Activated B cell treated with CpG ODN at 0.5 μM for 24 hours (primary cell): ENCODE measurements around the gene LAPTM5. TPM values are rescaled to one million over a fixed set of nuclear protein-coding genes. Genes with fewer than 3 reads are reported as not detected.

ENCODE experiments used
- ATAC-seq: fragments of 200-7000 bp; cut with Tn5 transposase; one replicate; pipeline ENCODE4 v1.10.0; 2021; ENCODE audit warnings: low read depth, mild to moderate bottlenecking, moderate library complexity
- CTCF ChIA-PET: fragments of 350-600 bp; sonication (Branson Sonifier 250); formaldehyde crosslinking; loops from one replicate; lab custom pipeline; 2021; ENCODE audit warnings: antibody characterized with exemption; lab: Charles Lee
- POLR2A ChIA-PET: fragments of 350-600 bp; sonication (Branson Sonifier 250); formaldehyde crosslinking; loops from one replicate; lab custom pipeline; 2021; ENCODE audit warnings: antibody characterized with exemption; lab: Charles Lee
- DNase-seq: peaks from one replicate; pipeline ENCODE4 v3.0.0; 2022
- H3K27ac Mint-ChIP-seq: one replicate; pipeline ENCODE4 v1.8.0; 2020; ENCODE audit warnings: mixed read lengths
- H3K27me3 Mint-ChIP-seq: one replicate; pipeline ENCODE4 v1.8.0; 2021; ENCODE audit warnings: mixed read lengths
- H3K36me3 Mint-ChIP-seq: one replicate; pipeline ENCODE4 v1.8.0; 2021; ENCODE audit warnings: low read depth, mixed read lengths
- H3K4me1 Mint-ChIP-seq: one replicate; pipeline ENCODE4 v1.8.0; 2021; ENCODE audit warnings: mixed read lengths
- H3K4me3 Mint-ChIP-seq: one replicate; pipeline ENCODE4 v1.8.0; 2020; ENCODE audit warnings: mild to moderate bottlenecking, mixed read lengths
- H3K9me3 Mint-ChIP-seq: one replicate; pipeline ENCODE4 v1.8.0; 2020; ENCODE audit warnings: mixed read lengths
- CTCF ChIP-seq: fragments of 200-600 bp; IDR thresholded peaks from one replicate; pipeline ENCODE4 v1.8.0; 2022; ENCODE audit warnings: antibody characterized with exemption, mild to moderate bottlenecking
- intact Hi-C: fragments of 100-400 bp; cut with micrococcal nuclease; formaldehyde crosslinking; loops from one replicate; pipeline ENCODE4 v1.15.1; 2024
- total RNA-seq: library from RNA; stranded (reverse); gene quantifications from 2 replicates; pipeline ENCODE4 v1.2.3, GENCODE V29; 2022

The LAPTM5 gene
- total RNA-seq, 1 donor from 2014 or later: 766 TPM

GRCh38 chr1:30686236-30686935 is 71.2 kb downstream of the LAPTM5 start:
- intact Hi-C loops: no loop called here
- H3K9me3 Mint-ChIP-seq: no peaks in the 10 kb centered on the region
- no peak for TF ChIP-seq CTCF
- ChIA-PET POLR2A (no interaction called here), CTCF (no interaction called here)
- no peak overlapping the region for H3K4me3 Mint-ChIP-seq
- no peaks in the 10 kb centered on the region for H3K36me3 Mint-ChIP-seq
- peaks cover 62% of the 10 kb centered on the region for H3K27me3 Mint-ChIP-seq
- DNase-seq (no peak), ATAC-seq (no peak)
- peaks cover 1% of the 10 kb centered on the region for H3K4me1 Mint-ChIP-seq
- no peak overlapping the region for H3K27ac Mint-ChIP-seq

GRCh38 chr1:30685796-30686165 is 71.8 kb downstream of the LAPTM5 start:
- intact Hi-C loops: no loop called here
- peaks cover 63% of the 10 kb centered on the region for H3K27me3 Mint-ChIP-seq
- no peak overlapping the region for H3K4me3 Mint-ChIP-seq
- H3K36me3 Mint-ChIP-seq: no peaks in the 10 kb centered on the region
- no peak for ATAC-seq
- POLR2A ChIA-PET: no interaction called here
- no peaks in the 10 kb centered on the region for H3K9me3 Mint-ChIP-seq
- DNase-seq: no peak
- peaks cover 1% of the 10 kb centered on the region for H3K4me1 Mint-ChIP-seq
- TF ChIP-seq CTCF: no peak
- H3K27ac Mint-ChIP-seq: no peak overlapping the region
- CTCF ChIA-PET: no interaction called here

- Mint-ChIP-seq H3K4me1 (peaks cover 1% of the 10 kb centered on the region), H3K9me3 (no peaks in the 10 kb centered on the region), H3K36me3 (no peaks in the 10 kb centered on the region), H3K4me3 (peak overlapping the region; percentile 35), H3K27me3 (peaks cover 63% of the 10 kb centered on the region), H3K27ac (no peak overlapping the region)
- intact Hi-C loops: no loop called here
- CTCF ChIA-PET: no interaction called here
- TF ChIP-seq CTCF: no peak
- no peak for DNase-seq
- POLR2A ChIA-PET: no interaction called here
- no peak for ATAC-seq
These were observed 72.4 kb downstream of the LAPTM5 start for GRCh38 chr1:30684881-30685795.

DNA sequence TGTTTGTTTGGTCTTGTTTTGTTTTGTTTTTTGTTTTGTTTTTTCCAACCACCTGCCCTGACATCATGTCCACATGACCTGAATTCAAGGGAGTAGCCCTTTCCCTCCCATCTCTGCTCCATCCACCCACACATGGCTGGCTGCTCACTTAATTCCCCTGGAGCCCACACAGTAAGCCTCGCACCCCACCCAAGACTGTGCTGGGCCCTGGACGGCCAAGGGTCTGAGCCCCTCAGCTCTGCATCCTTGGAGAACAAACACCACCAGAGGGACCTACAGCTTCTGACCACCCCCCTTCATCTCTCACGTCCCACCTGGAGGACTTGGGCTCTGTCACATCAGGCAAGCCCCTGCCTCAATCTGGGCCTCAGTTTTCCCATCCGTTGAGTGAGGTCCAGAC is 73.3 kb downstream of the LAPTM5 start:
- no peak overlapping the region for H3K4me3 Mint-ChIP-seq
- H3K9me3 Mint-ChIP-seq: no peaks in the 10 kb centered on the region
- POLR2A ChIA-PET: no interaction called here
- no peak for TF ChIP-seq CTCF
- no peak overlapping the region for H3K27ac Mint-ChIP-seq
- no peak for DNase-seq
- CTCF ChIA-PET: no interaction called here
- peaks cover 60% of the 10 kb centered on the region for H3K27me3 Mint-ChIP-seq
- peaks cover 1% of the 10 kb centered on the region for H3K4me1 Mint-ChIP-seq
- H3K36me3 Mint-ChIP-seq: no peaks in the 10 kb centered on the region
- intact Hi-C loops: no loop called here
- no peak for ATAC-seq

- Mint-ChIP-seq H3K4me3 (no peak overlapping the region), H3K9me3 (no peaks in the 10 kb centered on the region), H3K27ac (no peak overlapping the region), H3K27me3 (peaks cover 55% of the 10 kb centered on the region), H3K36me3 (no peaks in the 10 kb centered on the region), H3K4me1 (peaks cover 1% of the 10 kb centered on the region)
- ChIA-PET POLR2A (no interaction called here), CTCF (no interaction called here)
- ATAC-seq: no peak
- DNase-seq: no peak
- no peak for TF ChIP-seq CTCF
- intact Hi-C loops: no loop called here
These were observed 73.9 kb downstream of the LAPTM5 start for GRCh38 chr1:30683699-30684098.
